H1 (cell line): Measurements from ENCODE around the gene RAB30. TPM values are rescaled to one million over a fixed set of nuclear protein-coding genes. Genes with fewer than 3 reads are reported as not detected.

Experiments used
- CTCF ChIA-PET: fragments of 300-600 bp; sonication (Branson Sonifier 250); formaldehyde crosslinking; loops from one replicate; lab custom pipeline; 2021; ENCODE audit not compliant: partially characterized antibody; lab: Charles Lee
- POLR2A ChIA-PET: fragments of 300-600 bp; sonication (Branson Sonifier 250); formaldehyde crosslinking; loops from one replicate; lab custom pipeline; 2021; ENCODE audit warnings: inconsistent platforms; ENCODE audit not compliant: partially characterized antibody; lab: Charles Lee
- DNase-seq, 2 experiments: peaks; one replicate each; pipeline versions ENCODE4 v3.0.0 to v3.0.0-alpha.2; 2010 to 2022; ENCODE audit warnings: low spot score in 2 of 2, low read depth in 1 of 2, mixed read lengths in 1 of 2
- FAIRE-seq: peaks from 2 replicates; lab custom pipeline; 2011; peaks lifted over from hg19 to GRCh38; lab: Jason Lieb, UNC
- H2AFZ ChIP-seq: 2 replicates; pipeline ENCODE4 v1.8.1; 2012; ENCODE audit warnings: low read length, inconsistent platforms
- H2AK5ac ChIP-seq: 2 replicates; pipeline ENCODE4 v1.6.1; 2013; ENCODE audit warnings: low read depth, low read length
- H2BK120ac ChIP-seq: replicated peaks from 2 replicates; pipeline ENCODE3; 2013; ENCODE audit warnings: low read depth, low read length, inconsistent platforms
- H2BK12ac ChIP-seq: 2 replicates; pipeline ENCODE4 v1.6.1; 2013; ENCODE audit warnings: low read depth, low read length
- H2BK15ac ChIP-seq: 2 replicates; pipeline ENCODE4 v1.6.1; 2013; ENCODE audit warnings: low read length
- H2BK20ac ChIP-seq: 2 replicates; pipeline ENCODE4 v1.6.1; 2013; ENCODE audit warnings: low read length
- H2BK5ac ChIP-seq: 2 replicates; pipeline ENCODE4 v1.6.1; 2013; ENCODE audit warnings: low read depth, low read length
- H3K14ac ChIP-seq: 2 replicates; pipeline ENCODE4 v1.6.1; 2013; ENCODE audit warnings: inconsistent platforms; ENCODE audit not compliant: insufficient read length
- H3K18ac ChIP-seq: 2 replicates; pipeline ENCODE4 v1.6.1; 2013; ENCODE audit warnings: low read length; ENCODE audit errors: extremely low read depth
- H3K23ac ChIP-seq: 2 replicates; pipeline ENCODE4 v1.6.1; 2013; ENCODE audit warnings: inconsistent platforms; ENCODE audit not compliant: insufficient read length
- H3K23me2 ChIP-seq: 2 replicates; pipeline ENCODE4 v1.6.1; 2013; ENCODE audit warnings: low read depth, low read length
- H3K27ac ChIP-seq: 2 replicates; pipeline ENCODE4 v1.6.1; 2011; ENCODE audit warnings: low read depth, low read length, inconsistent platforms
- H3K27me3 ChIP-seq, 4 experiments: replicated peaks in 1 of 4; 1 replicate in 1 of 4; 2 replicates in 3 of 4; pipeline versions ENCODE4 v1.6.1 to v1.8.1; 2011 to 2013; ENCODE audit warnings: low read length in 3 of 4, mild to moderate bottlenecking in 3 of 4, inconsistent platforms in 2 of 4, mixed read lengths in 2 of 4, moderate library complexity in 1 of 4; ENCODE audit not compliant: control insufficient read depth in 3 of 4, insufficient read depth in 3 of 4; ENCODE audit errors: extremely low read depth in 1 of 4
- H3K36me3 ChIP-seq, 4 experiments: 2 replicates each; pipeline versions ENCODE4 v1.6.1 to v1.8.1; 2011 to 2013; ENCODE audit warnings: mild to moderate bottlenecking in 4 of 4, low read length in 3 of 4, moderate library complexity in 2 of 4, control low read depth in 1 of 4, inconsistent platforms in 1 of 4; ENCODE audit not compliant: insufficient read depth in 4 of 4, control insufficient read depth in 2 of 4
- H3K4ac ChIP-seq: replicated peaks from 2 replicates; pipeline ENCODE3; 2013; ENCODE audit warnings: low read length, low read depth, mixed read lengths, inconsistent platforms; ENCODE audit not compliant: insufficient read length
- H3K4me1 ChIP-seq, 4 experiments: replicated peaks in 1 of 4; 1 replicate in 1 of 4; 2 replicates in 3 of 4; pipeline versions ENCODE4 v1.6.1 to v1.8.1; 2011 to 2013; ENCODE audit warnings: low read length in 3 of 4, inconsistent platforms in 2 of 4, mixed read lengths in 1 of 4; ENCODE audit not compliant: insufficient read depth in 4 of 4, control insufficient read depth in 3 of 4
- H3K4me2 ChIP-seq, 2 experiments: 2 replicates each; pipeline versions ENCODE4 v1.6.1 to v1.8.1; 2011 to 2013; ENCODE audit warnings: low read depth in 2 of 2, low read length in 2 of 2, control low read depth in 1 of 2, inconsistent platforms in 1 of 2, mild to moderate bottlenecking in 1 of 2; ENCODE audit not compliant: insufficient read depth in 1 of 2
- H3K4me3 ChIP-seq, 4 experiments: fragments of 200-600, 300-600 bp in 1 of 4; sonication (generic), shearing (Covaris generic), sonication (Bioruptor Twin) in 1 of 4; 2 replicates each; pipeline versions ENCODE4 v1.5.1 to v1.8.1; 2011 to 2016; ENCODE audit warnings: low read length in 4 of 4, low read depth in 3 of 4, control low read depth in 2 of 4, inconsistent platforms in 2 of 4, mild to moderate bottlenecking in 2 of 4, mixed read lengths in 1 of 4, moderate library complexity in 1 of 4; ENCODE audit not compliant: insufficient read depth in 2 of 4; ENCODE audit errors: extremely low read depth in 1 of 4
- H3K56ac ChIP-seq: replicated peaks from 2 replicates; pipeline ENCODE3; 2013; ENCODE audit warnings: low read depth, mild to moderate bottlenecking, mixed read lengths, low read length, inconsistent platforms; ENCODE audit not compliant: insufficient read length
- H3K79me1 ChIP-seq: 2 replicates; pipeline ENCODE4 v1.6.1; 2013; ENCODE audit warnings: low read depth, low read length, control low read depth
- H3K79me2 ChIP-seq, 2 experiments: 2 replicates each; pipeline versions ENCODE4 v1.6.1 to v1.8.1; 2012 to 2013; ENCODE audit warnings: low read length in 2 of 2, mild to moderate bottlenecking in 2 of 2, inconsistent platforms in 1 of 2; ENCODE audit not compliant: insufficient read depth in 2 of 2, control insufficient read depth in 1 of 2
- H3K9ac ChIP-seq, 4 experiments: replicated peaks in 1 of 4; 1 replicate in 1 of 4; 2 replicates in 3 of 4; pipeline versions ENCODE4 v1.6.1 to v1.8.1; 2011 to 2013; ENCODE audit warnings: low read depth in 3 of 4, low read length in 3 of 4, control low read depth in 2 of 4, mild to moderate bottlenecking in 2 of 4, moderate library complexity in 2 of 4, inconsistent platforms in 1 of 4; ENCODE audit errors: extremely low read depth in 1 of 4
- H3K9me3 ChIP-seq, 2 experiments: 2 replicates each; pipeline versions ENCODE4 v1.6.1 to v1.8.1; 2012 to 2013; ENCODE audit warnings: mild to moderate bottlenecking in 2 of 2, moderate library complexity in 2 of 2, control low read depth in 1 of 2, inconsistent platforms in 1 of 2, low read depth in 1 of 2, low read length in 1 of 2, mixed read lengths in 1 of 2; ENCODE audit not compliant: insufficient read depth in 2 of 2
- H4K20me1 ChIP-seq, 2 experiments: replicated peaks in 1 of 2; 2 replicates each; pipeline versions ENCODE3 to v1.8.1; 2011 to 2013; ENCODE audit warnings: inconsistent platforms in 2 of 2, low read length in 2 of 2, mild to moderate bottlenecking in 1 of 2; ENCODE audit not compliant: insufficient read depth in 2 of 2, control insufficient read depth in 1 of 2
- H4K5ac ChIP-seq: 2 replicates; pipeline ENCODE4 v1.6.1; 2013; ENCODE audit warnings: low read length, low read depth, mixed read lengths, inconsistent platforms; ENCODE audit not compliant: insufficient read length
- H4K8ac ChIP-seq: 2 replicates; pipeline ENCODE4 v1.8.0; 2013; ENCODE audit warnings: mild to moderate bottlenecking, moderate library complexity, low read length, inconsistent platforms; ENCODE audit not compliant: insufficient read depth; ENCODE audit errors: extremely low read depth
- H4K91ac ChIP-seq: replicated peaks from 2 replicates; pipeline ENCODE3; 2013; ENCODE audit warnings: low read length, mixed read lengths, inconsistent platforms; ENCODE audit not compliant: insufficient read length
- EP300 ChIP-seq, 2 experiments: IDR thresholded peaks; 1 replicate in 1 of 2; 2 replicates in 1 of 2; pipeline ENCODE4 v1.6.1; 2011 to 2012; ENCODE audit warnings: low read depth in 2 of 2, low read length in 2 of 2, mild to moderate bottlenecking in 2 of 2, borderline replicate concordance in 1 of 2, inconsistent platforms in 1 of 2, moderate library complexity in 1 of 2
- KDM4A ChIP-seq: IDR thresholded peaks from one replicate; pipeline ENCODE4 v1.7.1; 2012; ENCODE audit warnings: low read depth, mild to moderate bottlenecking, moderate library complexity, low read length, inconsistent platforms; ENCODE audit not compliant: severe bottlenecking
- NANOG ChIP-seq: IDR thresholded peaks from 2 replicates; pipeline ENCODE4 v1.6.1; 2011; ENCODE audit warnings: low read length, low read depth, mild to moderate bottlenecking, inconsistent platforms; ENCODE audit not compliant: insufficient read depth, poor library complexity, severe bottlenecking
- PHF8 ChIP-seq: fragments of 200-600 bp; sonication (generic); conservative IDR thresholded peaks from 2 replicates; pipeline ENCODE4 v1.7.1; 2012; ENCODE audit warnings: low read depth, mild to moderate bottlenecking, inconsistent platforms, low read length, moderate library complexity
- POLR2AphosphoS5 ChIP-seq: IDR thresholded peaks from 2 replicates; pipeline ENCODE4 v1.6.1; 2011; ENCODE audit warnings: low read depth, low read length
- RFX5 ChIP-seq: IDR thresholded peaks from 2 replicates; pipeline ENCODE4 v1.6.1; 2011; ENCODE audit warnings: low read depth, low read length, improper control_type of control experiment, borderline replicate concordance
- RNF2 ChIP-seq: fragments of 200-900, 300-1000 bp; sonication (generic); IDR thresholded peaks from 2 replicates; pipeline ENCODE4 v1.7.1; 2016; ENCODE audit warnings: borderline replicate concordance, low read depth, mild to moderate bottlenecking, antibody characterized with exemption, low read length; ENCODE audit not compliant: poor library complexity, severe bottlenecking; ENCODE audit errors: missing control alignments
- RXRA ChIP-seq: IDR thresholded peaks from 2 replicates; pipeline ENCODE4 v1.6.1; 2011; ENCODE audit warnings: low read depth, mild to moderate bottlenecking, low read length, moderate library complexity; ENCODE audit not compliant: insufficient read depth
- SIN3A ChIP-seq, 2 experiments: IDR thresholded peaks in 1 of 2; conservative IDR thresholded peaks in 1 of 2; 2 replicates each; pipeline ENCODE4 v1.6.1; 2011 to 2012; ENCODE audit warnings: low read length in 2 of 2, improper control_type of control experiment in 1 of 2, low read depth in 1 of 2, mild to moderate bottlenecking in 1 of 2
- SP1 ChIP-seq: IDR thresholded peaks from 2 replicates; pipeline ENCODE4 v1.6.1; 2011; ENCODE audit warnings: low read depth, low read length
- SP2 ChIP-seq: IDR thresholded peaks from 2 replicates; pipeline ENCODE4 v1.6.1; 2012; ENCODE audit warnings: mild to moderate bottlenecking, low read length, inconsistent platforms
- ZNF274 ChIP-seq: IDR thresholded peaks from 2 replicates; pipeline ENCODE4 v1.7.0; 2012; ENCODE audit warnings: low read length, borderline replicate concordance; ENCODE audit errors: extremely low read depth
- WGBS, 2 experiments: shearing (Covaris generic) in 1 of 2; methylation state at CpG; one replicate each; pipeline versions ENCODE4 v1.1.6 to v1.1.7; 2013 to 2015; ENCODE audit warnings: low lambda C conversion rate in 2 of 2, mixed read lengths in 2 of 2, inconsistent platforms in 1 of 2, low coverage in 1 of 2, missing lambda C conversion rate in 1 of 2; ENCODE audit not compliant: insufficient replicate concordance in 2 of 2, insufficient coverage in 1 of 2, insufficient read length in 1 of 2; ENCODE audit errors: extremely low coverage in 1 of 2, missing lambda C conversion rate in 1 of 2; 5-methylcytosine and 5-hydroxymethylcytosine counted together
- polyA plus RNA-seq, 7 experiments: library from polyadenylated mRNA; depleted of rRNA in 3 of 7; stranded (reverse) in 5 of 7; unstranded in 2 of 7; fragments of >200 nt in 5 of 7; fragments of 200-250 nt in 2 of 7; gene quantifications; 1 replicate in 5 of 7; 2 replicates in 1 of 7; 4 replicates in 1 of 7; pipeline versions ENCODE4 v1.2.1 to v1.2.3, GENCODE V29; 2011 to 2013; ENCODE audit warnings: missing spikeins in 2 of 7, mixed read lengths in 2 of 7
- total RNA-seq: library from RNA; stranded (reverse); fragmentation: NEBNext Ultra II Directional; extraction: Animal tissue kit (Norgen Biotek cat#: 25700); gene quantifications from 2 replicates; pipeline ENCODE4 v1.2.1, GENCODE V29; 2021

RAB30 gene
- total and polyA plus RNA-seq, 2 of the 8 experiments (the other 6 are each of a cell fraction or from before 2014, with no cell fraction given): 1.6 to 11.7 TPM

GRCh38 chr11:82937554-82937953 is 134.1 kb downstream of the RAB30 start:
- Histone ChIP-seq H4K8ac (no peak overlapping the region), H4K91ac (no peak overlapping the region), H3K36me3 (peaks cover 3 to 24% (median 10%) of the 10 kb centered on the region in 4 experiments), H3K23ac (no peak overlapping the region), H3K4me2 (no peak overlapping the region), H2BK120ac (no peak overlapping the region), H3K56ac (no peak overlapping the region), H2BK15ac (no peak overlapping the region), H2AK5ac (no peak overlapping the region), H4K5ac (no peak overlapping the region), H3K4me1 (no peaks in the 10 kb centered on the region), H2BK5ac (no peak overlapping the region), H2BK12ac (no peak overlapping the region), H3K14ac (no peak overlapping the region), H3K79me1 (no peaks in the 10 kb centered on the region), H3K27ac (no peak overlapping the region), H3K79me2 (no peaks in the 10 kb centered on the region), H2BK20ac (no peak overlapping the region), H3K9ac (no peak overlapping the region), H3K4ac (no peak overlapping the region), H3K18ac (no peak overlapping the region), H3K23me2 (no peaks in the 10 kb centered on the region; the same call in 1 of the 2 replicates), H4K20me1 (no peaks in the 10 kb centered on the region), H2AFZ (no peak overlapping the region), H3K4me3 (no peak overlapping the region), H3K27me3 (no peaks in the 10 kb centered on the region), H3K9me3 (no peaks in the 10 kb centered on the region)
- TF ChIP-seq RNF2 (no peak), RFX5 (no peak), NANOG (no peak), SIN3A (conservative IDR thresholded peaks at IDR 0.05 in 1 of 2, IDR thresholded peaks at IDR 0.05 in 1 of 2; ENCODE audit: low read depth in 1 of 2, low read length in 2 of 2) (no peak), RXRA (no peak), SP2 (no peak), EP300 (IDR thresholded peaks at IDR 0.05; ENCODE audit: borderline replicate concordance in 1 of 2, low read depth in 2 of 2, low read length in 2 of 2) (no peak), SP1 (no peak), ZNF274 (no peak), PHF8 (no peak), POLR2AphosphoS5 (no peak), KDM4A (no peak)
- WGBS, 2 experiments: 85% methylated on average over 2 of the region's 2 CpGs; no CpG with 5 or more reads in 1 of the 2 experiments
- ChIA-PET POLR2A (interaction anchor here (0.9 kb wide), 1 partner anchor 36 kb away, joined by 3 read pairs; the partner anchor contains the start of gene DDIAS), CTCF (interaction anchor here (1.0 to 1.1 kb wide), 2 partner anchors 10 to 70 kb away, joined by 3 read pairs; no protein-coding TSS in a partner anchor)
- FAIRE-seq: no peak
- no peak for DNase-seq
